A673 (cell line): Measurements from ENCODE around the gene SCYL3. TPM values are rescaled to one million over a fixed set of nuclear protein-coding genes. Genes with fewer than 3 reads are reported as not detected.

ENCODE experiments used
- BruUV-seq: library from RNA; stranded (reverse); fragments of 400-500 nt; replicated peaks from 2 replicates; lab custom pipeline; 2021; lab: Mats Ljungman, UMichigan
- CTCF ChIA-PET: fragments of 300-600 bp; sonication (Branson Sonifier 250); formaldehyde crosslinking; loops from one replicate; lab custom pipeline; 2022; ENCODE audit warnings: antibody characterized with exemption; lab: Charles Lee
- POLR2A ChIA-PET: fragments of 300-600 bp; sonication (Branson Sonifier 250); formaldehyde crosslinking; loops from one replicate; lab custom pipeline; 2022; ENCODE audit warnings: antibody characterized with exemption; ENCODE audit not compliant: low non-redundant PET; lab: Charles Lee
- DNase-seq: peaks from one replicate; pipeline ENCODE4 v3.0.0-alpha.2; 2015; ENCODE audit warnings: low spot score
- H3K27ac ChIP-seq: fragments of 200-600 bp; sonication (generic); 2 replicates; pipeline ENCODE4 v1.5.1; 2016; ENCODE audit warnings: mixed run types, low read depth, mild to moderate bottlenecking, mixed read lengths, antibody characterized with exemption, low read length; ENCODE audit not compliant: poor library complexity, severe bottlenecking
- H3K27me3 ChIP-seq: fragments of 200-600 bp; sonication (generic); replicated peaks from 2 replicates; pipeline ENCODE4 v1.6.1; 2017; ENCODE audit warnings: mixed run types, low read depth, mild to moderate bottlenecking, mixed read lengths, antibody characterized with exemption, low read length; ENCODE audit not compliant: insufficient read depth, poor library complexity
- H3K36me3 ChIP-seq: fragments of 200-600 bp; sonication (generic); 2 replicates; pipeline ENCODE4 v1.6.1; 2016; ENCODE audit warnings: mixed run types, mild to moderate bottlenecking, mixed read lengths, antibody characterized with exemption, low read length; ENCODE audit not compliant: insufficient read depth, poor library complexity, severe bottlenecking
- H3K4me1 ChIP-seq: fragments of 200-600 bp; sonication (generic); 2 replicates; pipeline ENCODE4 v1.6.1; 2017; ENCODE audit warnings: mixed run types, mild to moderate bottlenecking, mixed read lengths, antibody characterized with exemption, low read length; ENCODE audit not compliant: insufficient read depth, poor library complexity, severe bottlenecking
- H3K4me3 ChIP-seq: fragments of 200-600 bp; sonication (generic); 2 replicates; pipeline ENCODE4 v1.5.1; 2016; ENCODE audit warnings: low read depth, mixed run types, mild to moderate bottlenecking, mixed read lengths, low read length; ENCODE audit not compliant: poor library complexity, severe bottlenecking
- H3K9me3 ChIP-seq: fragments of 200-600 bp; sonication (generic); 2 replicates; pipeline ENCODE4 v1.6.1; 2016; ENCODE audit warnings: mixed run types, low read depth, mild to moderate bottlenecking, mixed read lengths, antibody characterized with exemption, low read length; ENCODE audit not compliant: poor library complexity, severe bottlenecking
- EZH2 ChIP-seq: fragments of 200-600 bp; sonication (generic); IDR thresholded peaks from 2 replicates; pipeline ENCODE4 v1.6.1; 2017; ENCODE audit warnings: borderline replicate concordance, low read depth, mild to moderate bottlenecking, mixed read lengths, antibody characterized with exemption, low read length; ENCODE audit not compliant: poor library complexity, severe bottlenecking
- intact Hi-C: fragments of 100-400 bp; cut with micrococcal nuclease; formaldehyde crosslinking; loops from one replicate; pipeline ENCODE4 v1.10.0; 2022; ENCODE audit not compliant: unreplicated experiment
- total RNA-seq: library from RNA; stranded (reverse); gene quantifications from 2 replicates; pipeline ENCODE4 v1.2.3, GENCODE V29; 2021
- TF ChIP-seq, protein P1 (sequence below): fragments of 300-800, 200-600 bp; sonication (generic); conservative IDR thresholded peaks from 2 replicates; pipeline ENCODE4 v1.5.1; 2017; ENCODE audit warnings: low read depth, mild to moderate bottlenecking, antibody characterized with exemption, low read length, moderate library complexity, mixed read lengths

Gene SCYL3
- total RNA-seq, 1 experiment from 2014 or later = 5.3 TPM

DNA sequence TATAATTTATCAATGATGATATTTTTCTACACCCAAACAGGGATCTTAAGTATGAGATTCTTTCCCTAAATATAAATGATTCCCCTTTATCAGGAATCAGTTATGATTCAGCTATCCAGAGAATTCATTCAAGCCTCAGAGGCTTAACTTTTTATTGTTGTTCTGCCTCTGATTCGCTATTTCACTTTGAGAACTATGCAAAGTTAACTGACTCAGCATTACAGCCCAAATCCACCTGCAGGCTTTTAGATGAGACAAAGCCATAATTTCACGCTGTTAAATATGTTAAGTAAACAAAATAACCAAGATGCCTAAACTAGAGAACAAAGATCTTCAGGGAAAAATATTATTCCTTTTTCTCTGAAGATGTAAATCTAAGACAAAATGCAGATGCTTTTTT lies 8.5 kb downstream of the SCYL3 start:
- no peaks in the 10 kb centered on the region for H3K27me3 ChIP-seq
- no peaks in the 10 kb centered on the region for H3K36me3 ChIP-seq
- intact Hi-C loops = no loop called here
- TF ChIP-seq, protein P1, sequence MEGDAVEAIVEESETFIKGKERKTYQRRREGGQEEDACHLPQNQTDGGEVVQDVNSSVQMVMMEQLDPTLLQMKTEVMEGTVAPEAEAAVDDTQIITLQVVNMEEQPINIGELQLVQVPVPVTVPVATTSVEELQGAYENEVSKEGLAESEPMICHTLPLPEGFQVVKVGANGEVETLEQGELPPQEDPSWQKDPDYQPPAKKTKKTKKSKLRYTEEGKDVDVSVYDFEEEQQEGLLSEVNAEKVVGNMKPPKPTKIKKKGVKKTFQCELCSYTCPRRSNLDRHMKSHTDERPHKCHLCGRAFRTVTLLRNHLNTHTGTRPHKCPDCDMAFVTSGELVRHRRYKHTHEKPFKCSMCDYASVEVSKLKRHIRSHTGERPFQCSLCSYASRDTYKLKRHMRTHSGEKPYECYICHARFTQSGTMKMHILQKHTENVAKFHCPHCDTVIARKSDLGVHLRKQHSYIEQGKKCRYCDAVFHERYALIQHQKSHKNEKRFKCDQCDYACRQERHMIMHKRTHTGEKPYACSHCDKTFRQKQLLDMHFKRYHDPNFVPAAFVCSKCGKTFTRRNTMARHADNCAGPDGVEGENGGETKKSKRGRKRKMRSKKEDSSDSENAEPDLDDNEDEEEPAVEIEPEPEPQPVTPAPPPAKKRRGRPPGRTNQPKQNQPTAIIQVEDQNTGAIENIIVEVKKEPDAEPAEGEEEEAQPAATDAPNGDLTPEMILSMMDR = no peak
- TF ChIP-seq EZH2 = no peak
- no peak overlapping the region for H3K27ac ChIP-seq
- no peaks in the 10 kb centered on the region for H3K4me1 ChIP-seq
- no TSS peak for BruUV-seq
- no peak overlapping the region for H3K4me3 ChIP-seq
- ChIA-PET CTCF (no interaction called here), POLR2A (no interaction called here)
- no peaks in the 10 kb centered on the region for H3K9me3 ChIP-seq
- no peak for DNase-seq

DNA sequence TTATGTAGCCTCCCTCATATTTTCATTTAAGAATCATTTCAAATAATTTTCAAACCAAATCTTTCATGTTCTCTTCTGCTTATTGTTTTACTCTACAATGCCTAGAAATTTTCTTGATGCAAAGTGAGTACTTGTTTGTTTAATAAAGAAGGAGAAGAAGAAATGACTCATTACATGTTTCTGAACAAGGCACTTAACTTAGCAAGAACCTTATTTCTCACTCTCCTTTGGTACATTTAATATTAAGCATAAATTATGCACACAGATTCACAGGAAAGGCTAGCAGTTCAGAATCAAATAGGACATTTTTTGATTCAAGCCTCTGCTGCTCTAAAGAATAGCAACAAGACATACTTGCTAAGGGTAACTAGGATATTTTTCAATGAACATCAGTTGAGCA lies 9.1 kb downstream of the SCYL3 start:
- H3K27ac ChIP-seq = no peak overlapping the region
- no peaks in the 10 kb centered on the region for H3K36me3 ChIP-seq
- H3K4me3 ChIP-seq = no peak overlapping the region
- DNase-seq = no peak
- POLR2A ChIA-PET = no interaction called here
- no peaks in the 10 kb centered on the region for H3K27me3 ChIP-seq
- BruUV-seq = no TSS peak
- no peaks in the 10 kb centered on the region for H3K4me1 ChIP-seq
- CTCF ChIA-PET = no interaction called here
- TF ChIP-seq, protein P1 = no peak
- TF ChIP-seq EZH2 = no peak
- intact Hi-C loops = no loop called here
- H3K9me3 ChIP-seq = no peaks in the 10 kb centered on the region

DNA sequence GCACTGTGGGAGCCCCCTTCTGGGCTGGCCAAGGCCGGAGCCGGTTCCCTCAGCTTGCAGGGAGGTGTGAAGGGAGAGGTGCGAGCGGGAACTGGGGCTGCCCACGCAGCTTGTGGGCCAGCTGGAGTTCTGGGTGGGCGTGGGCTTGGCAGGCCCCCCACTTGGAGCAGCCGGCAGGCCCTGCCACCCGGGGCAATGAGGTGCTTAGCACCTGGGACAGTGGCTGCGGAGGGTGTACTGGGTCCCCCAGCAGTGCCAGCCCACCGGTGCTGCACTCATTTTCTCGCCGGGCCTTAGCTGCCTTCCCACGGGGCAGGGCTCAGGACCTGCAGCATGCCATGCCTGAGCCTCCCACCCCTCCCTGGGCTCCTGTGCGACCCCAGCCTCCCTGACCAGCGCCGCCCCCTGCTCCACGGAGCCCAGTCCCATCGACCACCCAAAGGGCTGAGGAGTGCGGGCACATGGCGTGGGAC lies 11.6 kb downstream of the SCYL3 start:
- intact Hi-C loops = no loop called here

More for the DNA sequence above, 11.6 kb downstream of the SCYL3 start:
- no peak for TF ChIP-seq EZH2
- TF ChIP-seq, protein P1 = no peak
- no TSS peak for BruUV-seq
- CTCF ChIA-PET = no interaction called here
- no peaks in the 10 kb centered on the region for H3K27me3 ChIP-seq
- POLR2A ChIA-PET = no interaction called here
- no peaks in the 10 kb centered on the region for H3K4me1 ChIP-seq
- H3K4me3 ChIP-seq = no peak overlapping the region
- H3K27ac ChIP-seq = no peak overlapping the region
- DNase-seq = no peak
- no peaks in the 10 kb centered on the region for H3K36me3 ChIP-seq
- H3K9me3 ChIP-seq = no peaks in the 10 kb centered on the region
